Caki2 (cell line): ENCODE data around the gene LAMC3. TPM values are rescaled to one million over a fixed set of nuclear protein-coding genes. Genes with fewer than 3 reads are reported as not detected.

Experiments
- DNase-seq: peaks from one replicate; pipeline ENCODE4 v3.0.0-alpha.2; 2015; ENCODE audit warnings: low read depth
- in situ Hi-C: cut with HindIII; loops from 2 replicates; pipeline ENCODE4 v1.10.0; 2016; ENCODE audit warnings: low sequenced_read_pairs, low pct_unique_long_range_greater_than_20kb, mixed read lengths
- total RNA-seq: library from RNA; depleted of rRNA; stranded (reverse); fragments of >200 nt; shearing (Covaris generic); gene quantifications from 2 replicates; pipeline ENCODE4 v1.2.3, GENCODE V29; 2014; ENCODE audit warnings: low replicate concordance; rRNA removed

LAMC3 gene
- total RNA-seq, result 9.6 and 15.2 TPM in 2 replicates

DNA sequence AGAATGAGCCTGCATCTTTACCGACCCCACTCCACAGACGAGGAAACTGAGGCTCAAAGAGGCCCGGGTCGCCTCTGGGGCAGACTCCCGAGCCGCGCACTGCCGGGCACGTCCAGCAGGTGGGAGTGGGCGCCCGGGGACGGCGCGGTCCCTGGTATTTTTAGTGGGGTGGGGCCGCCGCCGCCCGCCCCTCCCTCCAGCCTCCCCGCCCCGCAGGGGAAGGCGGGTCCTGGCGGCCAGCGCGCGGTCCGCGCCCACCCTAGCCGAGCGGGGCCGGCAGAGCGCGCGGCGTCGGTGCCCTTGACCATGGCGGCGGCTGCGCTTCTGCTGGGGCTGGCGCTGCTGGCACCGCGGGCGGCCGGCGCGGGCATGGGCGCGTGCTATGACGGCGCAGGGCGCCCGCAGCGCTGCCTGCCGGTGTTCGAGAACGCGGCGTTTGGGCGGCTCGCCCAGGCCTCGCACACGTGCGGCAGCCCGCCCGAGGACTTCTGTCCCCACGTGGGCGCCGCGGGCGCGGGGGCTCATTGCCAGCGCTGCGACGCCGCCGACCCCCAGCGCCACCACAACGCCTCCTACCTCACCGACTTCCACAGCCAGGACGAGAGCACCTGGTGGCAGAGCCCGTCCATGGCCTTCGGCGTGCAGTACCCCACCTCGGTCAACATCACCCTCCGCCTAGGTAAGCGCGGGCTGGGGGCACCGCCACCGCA, at the start of gene LAMC3:
Gene LAMC3 (plus strand): TSS at position 266 of the 710 bp plus-strand sequence. CDS start 41 bp downstream, at position 307.
- in situ Hi-C loops, result no loop called here
- DNase-seq, result peak; percentile 47

DNA sequence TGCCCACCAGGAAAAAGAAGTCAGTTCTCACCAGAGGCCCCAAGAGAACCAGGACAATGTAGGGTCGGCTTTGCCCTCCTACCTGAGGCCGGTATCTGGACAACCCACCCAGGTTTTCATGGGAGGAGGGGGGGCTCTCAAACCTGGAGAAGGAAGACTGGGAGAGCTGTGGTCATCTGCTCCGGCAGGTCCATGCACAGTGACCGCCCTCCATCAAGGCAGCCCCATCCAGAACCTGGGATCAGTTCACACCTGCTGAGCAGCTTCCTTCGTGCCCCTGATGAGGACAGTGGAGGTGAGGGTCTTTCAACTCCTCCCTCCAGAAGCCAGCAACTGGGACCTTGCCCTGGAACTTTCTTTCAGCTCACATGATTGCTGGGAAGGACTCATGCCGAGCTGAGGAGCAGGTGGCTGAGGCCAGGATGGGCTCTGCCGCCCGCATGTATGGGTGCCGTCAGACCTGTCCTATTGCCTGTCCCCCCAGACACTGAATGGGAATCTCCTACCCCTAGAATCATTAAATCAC, 49.1 kb upstream of the LAMC3 start:
- in situ Hi-C loops, result no loop called here
- DNase-seq, result no peak

GRCh38 chr9:130960522-130961378, 48.2 kb upstream of the LAMC3 start:
- no peak for DNase-seq
- in situ Hi-C loops, result no loop called here

DNA sequence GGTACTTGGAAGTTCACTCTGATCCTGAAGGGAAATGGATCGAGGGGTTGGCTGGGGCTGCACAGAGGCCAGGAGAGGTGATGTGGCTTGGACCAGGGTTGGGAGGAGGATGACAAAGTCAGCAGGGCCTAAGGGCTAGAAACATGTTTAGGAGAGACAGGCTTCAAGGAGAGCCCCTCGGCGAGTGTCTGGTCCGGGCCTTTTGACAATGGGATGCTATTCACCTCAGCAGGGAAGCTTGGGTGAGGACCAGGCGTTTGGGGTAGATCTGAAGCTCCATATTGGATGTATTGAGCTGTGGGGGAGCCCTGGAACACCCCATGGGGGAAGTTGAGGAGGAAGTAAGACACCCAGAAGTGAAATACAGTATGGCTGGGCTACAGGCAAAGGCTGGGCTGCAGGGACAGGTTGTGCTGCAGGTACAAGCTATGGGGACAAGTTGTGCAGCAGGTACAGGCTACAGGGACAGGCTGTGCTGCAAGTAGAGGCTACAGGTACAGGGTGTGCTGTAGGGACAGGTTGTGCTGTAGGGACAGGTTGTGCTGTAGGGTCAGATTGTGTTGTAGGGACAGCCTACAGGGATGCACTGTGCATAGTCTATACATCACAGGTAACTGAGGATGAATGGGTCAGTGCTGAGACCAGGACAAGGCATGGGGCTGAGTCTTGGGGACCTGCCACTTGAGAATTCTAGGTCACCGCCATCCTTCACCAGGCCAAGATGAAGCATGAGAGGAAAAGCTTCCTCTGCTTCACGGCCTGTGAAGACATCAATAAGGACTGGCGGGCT, 47.3 kb upstream of the LAMC3 start:
- no peak for DNase-seq
- in situ Hi-C loops, result no loop called here

DNA sequence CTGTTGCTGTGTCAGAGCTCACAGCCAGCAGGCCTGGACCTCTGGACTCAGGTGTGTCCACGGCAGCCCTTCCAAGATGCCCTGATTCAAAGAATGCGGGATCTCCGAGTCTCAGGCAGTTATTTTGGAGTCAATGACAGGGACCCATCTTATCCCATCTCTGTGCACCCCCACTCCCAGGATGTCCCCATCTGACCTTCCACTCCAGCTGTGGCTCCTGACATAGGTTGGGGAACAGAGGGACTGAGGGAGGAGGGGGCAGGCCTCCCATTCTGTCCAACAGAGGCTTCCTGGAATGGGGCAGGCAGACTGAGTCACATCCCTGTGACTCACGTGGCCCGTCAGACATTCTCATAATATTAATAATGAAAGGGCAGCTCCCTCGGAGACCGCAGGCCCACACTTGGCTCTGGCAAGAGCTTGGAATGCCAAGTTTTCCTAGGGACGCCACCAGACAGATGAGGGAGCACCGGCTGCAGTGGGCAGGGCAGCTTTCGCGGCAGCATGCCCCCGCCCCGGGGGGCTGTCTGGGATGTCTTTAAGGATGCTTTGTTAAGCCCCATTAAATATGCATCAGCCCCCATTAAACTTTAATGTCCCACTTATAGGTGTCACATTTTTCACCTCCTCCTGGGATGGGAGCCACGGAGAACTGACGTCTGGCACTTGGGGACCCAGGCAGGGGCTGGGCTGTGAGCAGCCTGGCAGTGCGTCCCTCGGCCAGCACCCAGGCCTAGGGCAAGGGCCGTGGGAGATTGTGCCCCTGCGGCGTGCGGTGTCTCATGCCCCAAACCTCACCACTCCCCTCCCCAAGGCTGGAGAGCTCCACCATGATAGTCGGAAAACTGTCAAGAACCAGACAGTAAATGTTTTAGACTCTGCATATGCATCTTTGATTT, 46.3 kb upstream of the LAMC3 start:
- DNase-seq, result peak; percentile 82
- in situ Hi-C loops, result no loop called here

- no peak for DNase-seq
- in situ Hi-C loops, result no loop called here
Observed at GRCh38 chr9:130963337-130963908, 45.6 kb upstream of the LAMC3 start.

- in situ Hi-C loops, result no loop called here
- DNase-seq, result no peak
Observed at GRCh38 chr9:130963916-130964315, 45.1 kb upstream of the LAMC3 start.

DNA sequence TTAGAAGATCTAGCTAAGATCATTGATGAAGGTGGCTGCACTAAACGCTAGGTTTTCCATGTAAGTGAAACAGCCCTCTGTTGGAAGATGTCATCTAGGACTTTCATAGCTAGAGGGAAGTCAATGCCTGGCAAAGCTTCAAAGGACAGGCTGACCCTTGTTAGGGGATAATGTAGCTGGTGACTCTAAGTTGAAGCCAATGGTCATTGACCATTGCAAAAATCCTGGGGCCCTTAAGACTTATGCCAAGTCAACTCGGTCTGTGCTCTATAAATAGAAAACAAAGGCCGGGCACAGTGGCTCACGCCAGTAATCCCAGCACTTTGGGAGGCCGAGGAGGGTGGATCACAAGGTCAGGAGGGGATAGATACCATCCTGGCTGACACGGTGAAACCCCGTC, 43.3 kb upstream of the LAMC3 start:
- in situ Hi-C loops, result no loop called here
- no peak for DNase-seq

- in situ Hi-C loops, result no loop called here
- DNase-seq, result no peak
Observed at GRCh38 chr9:130970052-130970451, 38.9 kb upstream of the LAMC3 start.

GRCh38 chr9:130970855-130971254, 38.1 kb upstream of the LAMC3 start:
- in situ Hi-C loops, result no loop called here
- no peak for DNase-seq

GRCh38 chr9:130971294-130971849, 37.6 kb upstream of the LAMC3 start:
- in situ Hi-C loops, result no loop called here

GRCh38 chr9:130972277-130972956, 36.6 kb upstream of the LAMC3 start:
- no peak for DNase-seq
- in situ Hi-C loops, result no loop called here

More at GRCh38 chr9:130971294-130971849, 37.6 kb upstream of the LAMC3 start:
- DNase-seq, result no peak

- in situ Hi-C loops, result no loop called here
- no peak for DNase-seq
Observed at GRCh38 chr9:130972957-130973685, 35.9 kb upstream of the LAMC3 start.

DNA sequence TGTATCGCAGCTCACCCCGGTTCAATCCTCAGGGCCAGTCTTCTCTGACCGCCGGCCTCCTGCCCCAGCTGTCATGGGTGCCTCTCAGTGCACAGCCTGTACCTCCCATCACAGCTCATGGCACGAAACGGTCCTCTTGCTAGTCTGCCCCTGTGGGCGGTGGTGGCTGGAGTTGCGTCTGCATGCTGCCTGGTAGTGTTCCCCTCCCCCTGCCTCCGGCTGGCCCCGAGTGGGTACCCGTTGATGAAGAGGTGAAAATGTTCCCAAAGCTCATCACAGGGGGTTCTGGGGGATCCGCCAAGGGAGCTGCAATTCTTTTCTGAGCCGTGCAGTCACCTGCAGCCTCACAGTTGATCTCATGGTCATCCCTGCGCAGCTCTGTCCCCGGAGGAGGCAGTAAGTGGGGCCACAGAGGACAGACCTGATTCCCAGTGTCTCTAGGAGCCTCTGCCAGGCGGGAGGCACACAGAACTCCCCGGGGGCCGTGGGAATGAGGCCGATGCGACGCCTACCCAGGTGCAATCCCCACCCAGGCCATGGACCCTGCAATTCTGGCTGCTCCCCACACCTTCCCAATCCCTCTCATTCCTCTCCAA, 35.2 kb upstream of the LAMC3 start:
- in situ Hi-C loops, result no loop called here
- DNase-seq, result no peak

DNA sequence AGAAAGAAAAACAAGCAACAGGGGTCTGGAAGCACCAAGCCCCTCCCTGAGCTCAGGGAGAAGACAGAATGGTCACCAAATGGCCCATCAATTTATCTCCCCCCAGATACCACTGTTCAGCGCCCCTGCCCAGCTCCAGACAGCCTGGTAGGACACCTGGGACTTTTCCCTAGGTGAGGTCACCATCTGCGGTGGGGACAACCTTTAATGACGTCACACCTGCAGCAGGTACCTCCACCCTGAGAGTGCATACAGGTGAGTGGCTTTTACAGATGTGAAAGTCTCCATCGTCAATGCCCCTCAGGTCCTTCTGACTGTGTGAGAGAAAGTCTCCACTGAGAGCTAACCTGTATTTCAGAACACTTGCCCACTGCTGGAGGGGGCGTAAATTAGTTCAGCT, 34.3 kb upstream of the LAMC3 start:
- no peak for DNase-seq
- in situ Hi-C loops, result no loop called here
